ENCODE data around the gene SORT1. TPM values are rescaled to one million over a fixed set of nuclear protein-coding genes. Genes with fewer than 3 reads are reported as not detected.

SORT1 gene
- total and polyA plus RNA-seq, 4 donors, result 1.0 to 10.6 (median 3.4) TPM

DNA sequence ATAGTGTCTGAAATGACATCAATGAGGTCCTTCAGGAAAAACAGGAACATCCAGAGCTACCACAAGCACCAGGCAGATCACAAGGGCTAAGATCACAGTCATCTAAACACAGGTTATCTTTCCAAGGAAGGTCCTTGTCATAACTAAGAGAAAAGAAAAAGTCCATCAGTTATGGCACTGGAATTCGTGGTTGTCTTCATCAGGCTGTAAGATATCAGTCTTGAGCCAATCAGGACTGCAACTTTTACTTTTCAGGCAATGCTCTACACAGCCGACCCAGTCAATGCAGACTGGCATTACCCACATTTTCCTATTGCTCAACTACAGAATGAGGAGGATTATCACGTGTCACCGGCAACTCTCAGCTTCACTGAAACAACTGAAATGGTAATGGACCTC is 26.4 kb downstream of the SORT1 start:
- TF ChIP-seq, protein P1, sequence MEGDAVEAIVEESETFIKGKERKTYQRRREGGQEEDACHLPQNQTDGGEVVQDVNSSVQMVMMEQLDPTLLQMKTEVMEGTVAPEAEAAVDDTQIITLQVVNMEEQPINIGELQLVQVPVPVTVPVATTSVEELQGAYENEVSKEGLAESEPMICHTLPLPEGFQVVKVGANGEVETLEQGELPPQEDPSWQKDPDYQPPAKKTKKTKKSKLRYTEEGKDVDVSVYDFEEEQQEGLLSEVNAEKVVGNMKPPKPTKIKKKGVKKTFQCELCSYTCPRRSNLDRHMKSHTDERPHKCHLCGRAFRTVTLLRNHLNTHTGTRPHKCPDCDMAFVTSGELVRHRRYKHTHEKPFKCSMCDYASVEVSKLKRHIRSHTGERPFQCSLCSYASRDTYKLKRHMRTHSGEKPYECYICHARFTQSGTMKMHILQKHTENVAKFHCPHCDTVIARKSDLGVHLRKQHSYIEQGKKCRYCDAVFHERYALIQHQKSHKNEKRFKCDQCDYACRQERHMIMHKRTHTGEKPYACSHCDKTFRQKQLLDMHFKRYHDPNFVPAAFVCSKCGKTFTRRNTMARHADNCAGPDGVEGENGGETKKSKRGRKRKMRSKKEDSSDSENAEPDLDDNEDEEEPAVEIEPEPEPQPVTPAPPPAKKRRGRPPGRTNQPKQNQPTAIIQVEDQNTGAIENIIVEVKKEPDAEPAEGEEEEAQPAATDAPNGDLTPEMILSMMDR (IDR thresholded peaks at IDR 0.05; ENCODE audit: low read depth, low read length, missing input control), result no peak
- TF ChIP-seq JUND (IDR thresholded peaks at IDR 0.05) (peak; percentile 96 to 99), RAD21 (IDR thresholded peaks at IDR 0.05) (peak in 1 of 2 donors; percentile 3), ATF3 (IDR thresholded peaks at IDR 0.05) (peak; percentile 58), RXRA (IDR thresholded peaks at IDR 0.05) (no peak), EGR1 (IDR thresholded peaks at IDR 0.05; ENCODE audit: low read depth in 2 of 2) (peak; percentile 59 to 81)
- H3K9ac ChIP-seq (ENCODE audit: low read depth in 1 of 2, low read length in 2 of 2), result no peak overlapping the region
- H3K27me3 ChIP-seq (ENCODE audit: control insufficient read depth in 4 of 4, insufficient read depth in 4 of 4, low read length in 3 of 4), result no peaks in the 10 kb centered on the region
- H3K4me1 ChIP-seq (ENCODE audit: control insufficient read depth in 4 of 4, insufficient read depth in 4 of 4, low read length in 3 of 4), result peaks cover 0 to 4% (median 1%) of the 10 kb centered on the region in 4 donors
- H3K4me3 ChIP-seq (ENCODE audit: low read depth in 1 of 3, low read length in 3 of 3), result no peak overlapping the region
- WGBS, result 49% methylated on average over 4 of the region's 4 CpGs
- H3K36me3 ChIP-seq (ENCODE audit: control insufficient read depth in 4 of 4, insufficient read depth in 3 of 4, low read depth in 1 of 4, low read length in 3 of 4), result no peaks in the 10 kb centered on the region
- peak overlapping the region in 1 of 2 donors; percentile 31 for H3K27ac ChIP-seq (ENCODE audit: low read depth in 1 of 2, low read length in 2 of 2)
- no peaks in the 10 kb centered on the region for H3K9me3 ChIP-seq (ENCODE audit: control insufficient read depth in 4 of 4, low read length in 3 of 4)
- no peak for DNase-seq (ENCODE audit: low spot score)

DNA sequence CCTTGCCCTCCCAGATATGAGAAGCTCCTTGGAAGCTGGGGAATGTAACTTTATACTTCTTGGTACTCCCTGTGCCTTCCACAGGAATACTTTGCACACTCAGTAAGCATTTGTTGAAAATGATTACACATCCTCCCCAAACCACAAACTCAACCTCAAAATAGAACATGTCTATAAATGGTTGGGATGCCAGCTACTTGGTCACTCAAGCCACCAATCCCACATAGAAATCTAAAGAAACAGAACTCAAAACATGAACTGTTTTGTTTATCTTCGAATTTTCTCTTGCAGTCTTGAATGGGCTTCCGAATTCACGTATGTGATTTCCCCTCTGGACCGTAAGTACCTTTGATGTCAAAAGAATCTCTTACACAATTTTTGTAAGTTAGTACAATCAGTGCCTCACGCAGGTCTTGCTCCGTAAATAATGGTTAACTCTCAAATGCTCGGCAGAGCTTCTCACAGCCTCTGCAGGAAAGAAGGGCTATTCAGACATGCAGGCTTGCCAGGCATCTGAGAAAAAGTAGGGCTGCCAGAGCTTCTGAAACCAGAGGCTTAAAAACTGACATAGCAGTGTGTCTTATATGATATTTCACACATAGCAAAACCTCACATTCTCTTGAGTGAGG is 26.9 kb downstream of the SORT1 start:
- TF ChIP-seq FOXA2 (IDR thresholded peaks at IDR 0.05) (no peak), HNF4G (IDR thresholded peaks at IDR 0.05) (no peak), RAD21 (IDR thresholded peaks at IDR 0.05) (no peak), SP1 (IDR thresholded peaks at IDR 0.05) (peak; percentile 31), GABPA (IDR thresholded peaks at IDR 0.05 in 1 of 2, conservative IDR thresholded peaks at IDR 0.05 in 1 of 2) (no peak), ZBTB33 (IDR thresholded peaks at IDR 0.05) (no peak), NR2F2 (IDR thresholded peaks at IDR 0.05) (no peak), ATF3 (IDR thresholded peaks at IDR 0.05) (no peak), EGR1 (IDR thresholded peaks at IDR 0.05; ENCODE audit: low read depth in 2 of 2) (no peak), HNF4A (conservative IDR thresholded peaks at IDR 0.05) (peak in 1 of 2 donors; percentile 47), TAF1 (conservative IDR thresholded peaks at IDR 0.05) (no peak), YY1 (IDR thresholded peaks at IDR 0.05) (no peak), RXRA (IDR thresholded peaks at IDR 0.05) (no peak), FOXA1 (IDR thresholded peaks at IDR 0.05) (no peak)
- TF ChIP-seq, protein P2, sequence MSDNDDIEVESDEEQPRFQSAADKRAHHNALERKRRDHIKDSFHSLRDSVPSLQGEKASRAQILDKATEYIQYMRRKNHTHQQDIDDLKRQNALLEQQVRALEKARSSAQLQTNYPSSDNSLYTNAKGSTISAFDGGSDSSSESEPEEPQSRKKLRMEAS (IDR thresholded peaks at IDR 0.05), result no peak
- TF ChIP-seq, protein P3, sequence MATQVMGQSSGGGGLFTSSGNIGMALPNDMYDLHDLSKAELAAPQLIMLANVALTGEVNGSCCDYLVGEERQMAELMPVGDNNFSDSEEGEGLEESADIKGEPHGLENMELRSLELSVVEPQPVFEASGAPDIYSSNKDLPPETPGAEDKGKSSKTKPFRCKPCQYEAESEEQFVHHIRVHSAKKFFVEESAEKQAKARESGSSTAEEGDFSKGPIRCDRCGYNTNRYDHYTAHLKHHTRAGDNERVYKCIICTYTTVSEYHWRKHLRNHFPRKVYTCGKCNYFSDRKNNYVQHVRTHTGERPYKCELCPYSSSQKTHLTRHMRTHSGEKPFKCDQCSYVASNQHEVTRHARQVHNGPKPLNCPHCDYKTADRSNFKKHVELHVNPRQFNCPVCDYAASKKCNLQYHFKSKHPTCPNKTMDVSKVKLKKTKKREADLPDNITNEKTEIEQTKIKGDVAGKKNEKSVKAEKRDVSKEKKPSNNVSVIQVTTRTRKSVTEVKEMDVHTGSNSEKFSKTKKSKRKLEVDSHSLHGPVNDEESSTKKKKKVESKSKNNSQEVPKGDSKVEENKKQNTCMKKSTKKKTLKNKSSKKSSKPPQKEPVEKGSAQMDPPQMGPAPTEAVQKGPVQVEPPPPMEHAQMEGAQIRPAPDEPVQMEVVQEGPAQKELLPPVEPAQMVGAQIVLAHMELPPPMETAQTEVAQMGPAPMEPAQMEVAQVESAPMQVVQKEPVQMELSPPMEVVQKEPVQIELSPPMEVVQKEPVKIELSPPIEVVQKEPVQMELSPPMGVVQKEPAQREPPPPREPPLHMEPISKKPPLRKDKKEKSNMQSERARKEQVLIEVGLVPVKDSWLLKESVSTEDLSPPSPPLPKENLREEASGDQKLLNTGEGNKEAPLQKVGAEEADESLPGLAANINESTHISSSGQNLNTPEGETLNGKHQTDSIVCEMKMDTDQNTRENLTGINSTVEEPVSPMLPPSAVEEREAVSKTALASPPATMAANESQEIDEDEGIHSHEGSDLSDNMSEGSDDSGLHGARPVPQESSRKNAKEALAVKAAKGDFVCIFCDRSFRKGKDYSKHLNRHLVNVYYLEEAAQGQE (IDR thresholded peaks at IDR 0.05), result no peak
- TF ChIP-seq, protein P1 (IDR thresholded peaks at IDR 0.05; ENCODE audit: low read depth, low read length, missing input control), result no peak
- no peak for DNase-seq (ENCODE audit: low spot score)
- no peak overlapping the region for H3K4me3 ChIP-seq (ENCODE audit: low read depth in 1 of 3, low read length in 3 of 3)
- H3K9ac ChIP-seq (ENCODE audit: low read depth in 1 of 2, low read length in 2 of 2), result no peak overlapping the region
- WGBS, result 25% methylated on average over 7 of the region's 7 CpGs
- H3K9me3 ChIP-seq (ENCODE audit: control insufficient read depth in 4 of 4, low read length in 3 of 4), result no peaks in the 10 kb centered on the region
- no peaks in the 10 kb centered on the region for H3K36me3 ChIP-seq (ENCODE audit: control insufficient read depth in 4 of 4, insufficient read depth in 3 of 4, low read depth in 1 of 4, low read length in 3 of 4)
- no peaks in the 10 kb centered on the region for H3K27me3 ChIP-seq (ENCODE audit: control insufficient read depth in 4 of 4, insufficient read depth in 4 of 4, low read length in 3 of 4)
- peaks cover 0 to 4% (median 2%) of the 10 kb centered on the region in 4 donors for H3K4me1 ChIP-seq (ENCODE audit: control insufficient read depth in 4 of 4, insufficient read depth in 4 of 4, low read length in 3 of 4)
- no peak overlapping the region for H3K27ac ChIP-seq (ENCODE audit: low read depth in 1 of 2, low read length in 2 of 2)

Measured in liver (tissue), 9 donors.